GM12878 (cell line): ENCODE data around the gene MATN3. TPM values are rescaled to one million over a fixed set of nuclear protein-coding genes. Genes with fewer than 3 reads are reported as not detected.

ENCODE experiments used
- ATAC-seq: fragments of 200-7000 bp; cut with Tn5 transposase; 3 replicates; pipeline ENCODE4 v1.9.1; 2020; ENCODE audit warnings: mild to moderate bottlenecking, moderate library complexity
- BruUV-seq: library from RNA; stranded (reverse); fragments of 400-500 nt; replicated peaks from 2 replicates; lab custom pipeline; 2021; lab: Mats Ljungman, UMichigan
- CTCF ChIA-PET: fragments of 300-600 bp; sonication (Branson Sonifier 250); formaldehyde crosslinking; extraction: SDS; loops from one replicate; lab custom pipeline; 2021; ENCODE audit warnings: inconsistent platforms; lab: Yijun Ruan, JAX
- POLR2A ChIA-PET: fragments of 350-600 bp; formaldehyde crosslinking; extraction: SDS; loops from one replicate; lab custom pipeline; 2021; ENCODE audit warnings: inconsistent platforms; lab: Charles Lee
- RAD21 ChIA-PET: fragments of 300-600 bp; sonication (Branson Sonifier 250); formaldehyde crosslinking; loops from one replicate; lab custom pipeline; 2023; ENCODE audit warnings: antibody characterized with exemption; ENCODE audit not compliant: unreplicated experiment; lab: Charles Lee
- SMC1A ChIA-PET: fragments of 300-600 bp; sonication (Branson Sonifier 250); formaldehyde crosslinking; loops from one replicate; lab custom pipeline; 2023; ENCODE audit not compliant: unreplicated experiment, uncharacterized antibody; lab: Charles Lee
- DNase-seq: peaks from one replicate; pipeline ENCODE4 v3.0.0-alpha.2; 2011; ENCODE audit warnings: low read depth, low spot score
- FAIRE-seq: peaks from 3 replicates; lab custom pipeline; 2011; peaks lifted over from hg19 to GRCh38; lab: Jason Lieb, UNC
- H2AFZ ChIP-seq: 2 replicates; pipeline ENCODE4 v1.6.0; 2011; ENCODE audit warnings: low read depth, low read length, control low read depth; ENCODE audit not compliant: control insufficient read depth
- H3K27ac ChIP-seq: 2 replicates; pipeline ENCODE4 v1.5.1; 2011; ENCODE audit warnings: control low read depth; ENCODE audit not compliant: control insufficient read depth, insufficient read depth
- H3K27me3 ChIP-seq, 2 experiments: replicated peaks in 1 of 2; 2 replicates each; pipeline versions ENCODE4 v1.6.0 to v1.6.1; 2011; ENCODE audit warnings: low read length in 1 of 2; ENCODE audit not compliant: control insufficient read depth in 2 of 2, insufficient read depth in 2 of 2
- H3K36me3 ChIP-seq, 2 experiments: 2 replicates each; pipeline ENCODE4 v1.5.1; 2011; ENCODE audit warnings: low read length in 1 of 2; ENCODE audit not compliant: control insufficient read depth in 2 of 2, insufficient read depth in 2 of 2
- H3K4me1 ChIP-seq: 2 replicates; pipeline ENCODE4 v1.6.1; 2011; ENCODE audit warnings: mild to moderate bottlenecking, low read length, moderate library complexity, mixed read lengths; ENCODE audit not compliant: control insufficient read depth, insufficient read depth
- H3K4me2 ChIP-seq: 2 replicates; pipeline ENCODE4 v1.6.0; 2011; ENCODE audit warnings: control low read depth; ENCODE audit not compliant: control insufficient read depth, insufficient read depth
- H3K4me3 ChIP-seq: fragments of 200-600 bp; sonication (generic); 2 replicates; pipeline ENCODE4 v1.5.1; 2016
- H3K79me2 ChIP-seq: 2 replicates; pipeline ENCODE4 v1.6.0; 2011; ENCODE audit warnings: low read length; ENCODE audit not compliant: control insufficient read depth, insufficient read depth
- H3K9ac ChIP-seq: 2 replicates; pipeline ENCODE4 v1.8.0; 2011; ENCODE audit warnings: low read length, control low read depth, mixed read lengths; ENCODE audit not compliant: control insufficient read depth, insufficient read depth
- H3K9me3 ChIP-seq: replicated peaks from 3 replicates; pipeline ENCODE4 v1.5.1; 2011; ENCODE audit warnings: mild to moderate bottlenecking, low read length; ENCODE audit not compliant: control insufficient read depth, insufficient read depth
- H4K20me1 ChIP-seq: 2 replicates; pipeline ENCODE4 v1.6.0; 2011; ENCODE audit not compliant: control insufficient read depth, insufficient read depth
- CREM ChIP-seq: IDR thresholded peaks from 2 replicates; pipeline ENCODE4 v1.6.1; 2014; ENCODE audit warnings: antibody characterized with exemption, low read depth
- E2F4 ChIP-seq: IDR thresholded peaks from 2 replicates; pipeline ENCODE4 v1.6.1; 2012; ENCODE audit warnings: low read depth, low read length, improper control_type of control experiment
- E4F1 ChIP-seq: fragments of 450-650 bp; IDR thresholded peaks from 2 replicates; pipeline ENCODE4 v1.6.1; 2018; ENCODE audit warnings: borderline replicate concordance, mild to moderate bottlenecking; ENCODE audit not compliant: partially characterized antibody
- SUPT20H ChIP-seq: IDR thresholded peaks from 2 replicates; pipeline ENCODE4 v1.6.1; 2011; ENCODE audit warnings: low read depth, mild to moderate bottlenecking, low read length, moderate library complexity, borderline replicate concordance; ENCODE audit not compliant: control insufficient read depth
- ZBTB11 ChIP-seq: fragments of 450-650 bp; formaldehyde crosslinking; IDR thresholded peaks from 2 replicates; pipeline ENCODE4 v1.5.0; 2022; ENCODE audit warnings: mild to moderate bottlenecking, missing genetic modification characterization
- WGBS: methylation state at CpG from one replicate; pipeline ENCODE4 v1.1.6; 2016; ENCODE audit warnings: low lambda C conversion rate; ENCODE audit not compliant: insufficient replicate concordance, insufficient coverage; ENCODE audit errors: missing lambda C conversion rate; 5-methylcytosine and 5-hydroxymethylcytosine counted together
- in situ Hi-C: fragments of 300-500 bp; cut with MboI; formaldehyde crosslinking; loops from 9 replicates; pipeline ENCODE4 v1.14.3; 2018; ENCODE audit warnings: mixed read lengths
- intact Hi-C: fragments of 100-400 bp; cut with micrococcal nuclease; formaldehyde crosslinking; loops from one replicate; pipeline ENCODE4 v1.14.2; 2022; ENCODE audit not compliant: unreplicated experiment
- polyA plus RNA-seq, 11 experiments: library from polyadenylated mRNA; depleted of rRNA in 4 of 11; unstranded in 6 of 11; stranded (reverse) in 5 of 11; fragments of >200 nt; fragmentation: Nextera tagmentation in 4 of 11; fragmentation: Illumina TruSeq in 1 of 11; extraction: Ambion mirVana in 4 of 11; extraction: Trizol in 1 of 11; gene quantifications; 1 replicate in 1 of 11; 2 replicates in 10 of 11; pipeline versions ENCODE4 v1.2.1 to v1.2.3, GENCODE V29; 2011 to 2016; ENCODE audit warnings: inconsistent platforms in 2 of 11, missing spikeins in 2 of 11, low read depth in 1 of 11
- total RNA-seq, 4 experiments: library from RNA; depleted of rRNA in 3 of 4; stranded (reverse); fragments of >200 nt in 3 of 4; fragmentation: Illumina TruSeq in 1 of 4; extraction: Trizol in 1 of 4; gene quantifications; 2 replicates each; pipeline versions ENCODE4 v1.2.1 to v1.2.3, GENCODE V29; 2013 to 2021

MATN3 gene
- total and polyA plus RNA-seq, 10 of the 15 experiments (the other 5 are each of a cell fraction or from before 2014, with no cell fraction given) = 0.09 TPM; not detected in 9

- intact Hi-C loops = loop anchor here (5.0 kb wide), 1 partner anchor 152 kb away; the partner anchor contains the start of gene TTC32
- WGBS = 70% methylated on average over 6 of the region's 6 CpGs
- FAIRE-seq = no peak
Measured at GRCh38 chr2:20054119-20054518, 41.7 kb upstream of the MATN3 start.

More at GRCh38 chr2:20054119-20054518, 41.7 kb upstream of the MATN3 start:
- H4K20me1 ChIP-seq = no peaks in the 10 kb centered on the region
- in situ Hi-C loops = no loop called here
- ChIA-PET RAD21 (no interaction called here), POLR2A (no interaction called here)
- no peak for DNase-seq
- H3K9me3 ChIP-seq = no peaks in the 10 kb centered on the region
- H3K36me3 ChIP-seq = no peaks in the 10 kb centered on the region
- 0 out of 2 replicates have a peak, but pooled peaks cover 4% of the 10 kb centered on the region for H3K4me1 ChIP-seq
- H3K79me2 ChIP-seq = peaks cover 23% of the 10 kb centered on the region
- ATAC-seq = no peak
- no peak overlapping the region for H3K4me3 ChIP-seq
- H2AFZ ChIP-seq = no peak overlapping the region
- H3K9ac ChIP-seq = no peak overlapping the region
- no TSS peak for BruUV-seq
- no peak for TF ChIP-seq SUPT20H
- TF ChIP-seq E4F1 = no peak
- TF ChIP-seq ZBTB11 (CRISPR knock-in tag) = no peak
- no peak for TF ChIP-seq CREM
- no peak for TF ChIP-seq E2F4
- TF ChIP-seq, all 136 proteins: peak for 0
- ChIA-PET SMC1A (interaction anchor here (1.2 to 1.6 kb wide), 2 partner anchors 60 to 312 kb away, joined by 3 to 5 read pairs; no protein-coding TSS in a partner anchor), CTCF (interaction anchor here (0.8 kb wide), 1 partner anchor 16 kb away, joined by 3 read pairs; no protein-coding TSS in a partner anchor)
- Histone ChIP-seq H3K4me2 (no peak overlapping the region), H3K27ac (no peak overlapping the region), H3K27me3 (no peaks in the 10 kb centered on the region; a peak in 1 of 4 replicates)
